ENCODE results near the gene KDM4C.

DNA sequence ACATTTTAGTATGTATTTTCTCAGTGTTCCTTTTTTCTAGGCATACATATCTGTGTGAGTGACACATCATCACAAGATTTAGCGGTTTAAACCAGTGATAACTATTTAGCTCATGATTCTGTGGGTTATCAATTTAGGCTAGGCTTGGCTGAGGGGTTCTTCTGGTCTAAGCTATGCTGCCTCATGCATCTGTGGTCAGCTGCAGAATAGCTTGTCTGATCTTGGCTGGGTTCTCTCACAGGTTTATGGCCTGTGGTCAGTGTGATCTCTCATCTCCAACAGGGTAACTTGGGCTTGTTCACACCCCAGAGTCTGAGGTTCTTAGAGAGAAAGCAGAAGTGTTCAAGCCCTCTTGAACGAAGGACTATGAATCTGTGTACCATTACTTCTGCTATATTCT lies 363.3 kb downstream of the KDM4C start:
- TF ChIP-seq HDAC6 (IDR thresholded peaks at IDR 0.05; ENCODE audit: low read depth, low read length) (no peak), ZFYVE20 (CRISPR knock-in tag; IDR thresholded peaks at IDR 0.05; ENCODE audit: borderline replicate concordance, low read depth) (no peak), ZFP36 (IDR thresholded peaks at IDR 0.05; ENCODE audit: borderline replicate concordance, low read depth, low read length, partially characterized antibody) (no peak)
- TF ChIP-seq, protein P1, sequence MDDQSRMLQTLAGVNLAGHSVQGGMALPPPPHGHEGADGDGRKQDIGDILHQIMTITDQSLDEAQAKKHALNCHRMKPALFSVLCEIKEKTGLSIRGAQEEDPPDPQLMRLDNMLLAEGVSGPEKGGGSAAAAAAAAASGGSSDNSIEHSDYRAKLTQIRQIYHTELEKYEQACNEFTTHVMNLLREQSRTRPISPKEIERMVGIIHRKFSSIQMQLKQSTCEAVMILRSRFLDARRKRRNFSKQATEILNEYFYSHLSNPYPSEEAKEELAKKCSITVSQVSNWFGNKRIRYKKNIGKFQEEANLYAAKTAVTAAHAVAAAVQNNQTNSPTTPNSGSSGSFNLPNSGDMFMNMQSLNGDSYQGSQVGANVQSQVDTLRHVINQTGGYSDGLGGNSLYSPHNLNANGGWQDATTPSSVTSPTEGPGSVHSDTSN (CRISPR knock-in tag; IDR thresholded peaks at IDR 0.05; ENCODE audit: borderline replicate concordance): no peak
